NCI-H1092 treated with DMSO at 0.1 percent for 48 hours (cell line): ENCODE data around the gene CELSR1.

ENCODE experiments used
- DNase-seq: peaks from one replicate; lab custom pipeline; 2025; lab: John Stamatoyannopoulos, UW

The CELSR1 gene

GRCh38 chr22:46553189-46553588 lies 15.8 kb upstream of the CELSR1 start:
- DNase-seq = no peak

- DNase-seq = no peak
These were observed 14.6 kb upstream of the CELSR1 start for GRCh38 chr22:46551996-46552395.

- DNase-seq = no peak
These were observed 13.9 kb upstream of the CELSR1 start for GRCh38 chr22:46551321-46551720.

GRCh38 chr22:46549971-46550641 lies 12.7 kb upstream of the CELSR1 start:
- DNase-seq = no peak

- DNase-seq = no peak
These were observed 12.1 kb upstream of the CELSR1 start for GRCh38 chr22:46549563-46549840.

- no peak for DNase-seq
These were observed 10.4 kb upstream of the CELSR1 start for GRCh38 chr22:46547883-46548244.

GRCh38 chr22:46547179-46547882 lies 9.9 kb upstream of the CELSR1 start:
- DNase-seq = no peak

- no peak for DNase-seq
These were observed 9.2 kb upstream of the CELSR1 start for GRCh38 chr22:46546466-46547178.

- DNase-seq = no peak
These were observed 7.8 kb upstream of the CELSR1 start for GRCh38 chr22:46545086-46545792.

GRCh38 chr22:46542011-46542985 lies 4.9 kb upstream of the CELSR1 start:
- DNase-seq = peak; percentile 19

GRCh38 chr22:46541536-46541935 lies 4.1 kb upstream of the CELSR1 start:
- no peak for DNase-seq

GRCh38 chr22:46540874-46541273 lies 3.5 kb upstream of the CELSR1 start:
- no peak for DNase-seq

GRCh38 chr22:46539169-46539568 lies 1.7 kb upstream of the CELSR1 start:
- no peak for DNase-seq

- DNase-seq = no peak
These were observed 1.4 kb upstream of the CELSR1 start for GRCh38 chr22:46538814-46539160.

GRCh38 chr22:46537946-46538813 lies 760 bp upstream of the CELSR1 start:
- no peak for DNase-seq

GRCh38 chr22:46536537-46537224 lies 739 bp downstream of the CELSR1 start:
- DNase-seq = no peak

- no peak for DNase-seq
These were observed 1.4 kb downstream of the CELSR1 start for GRCh38 chr22:46535876-46536536.

- DNase-seq = no peak
These were observed 2.4 kb downstream of the CELSR1 start for GRCh38 chr22:46534901-46535630.
